GM12864 (cell line): ENCODE measurements around the gene TRIM65.

Source experiments
- DNase-seq: peaks from one replicate; pipeline ENCODE4 v3.0.0-alpha.2; 2011; ENCODE audit warnings: low read depth
- H3K4me3 ChIP-seq: 2 replicates; pipeline ENCODE4 v1.5.1; 2011; ENCODE audit warnings: mild to moderate bottlenecking, low read depth, low read length, control low read depth
- TF ChIP-seq, protein P1 (sequence below): IDR thresholded peaks from 2 replicates; pipeline ENCODE4 v1.5.1; 2011; ENCODE audit warnings: low read depth, mild to moderate bottlenecking, moderate library complexity, low read length, control low read depth, inconsistent platforms; ENCODE audit errors: missing control alignments

TRIM65 gene

DNA sequence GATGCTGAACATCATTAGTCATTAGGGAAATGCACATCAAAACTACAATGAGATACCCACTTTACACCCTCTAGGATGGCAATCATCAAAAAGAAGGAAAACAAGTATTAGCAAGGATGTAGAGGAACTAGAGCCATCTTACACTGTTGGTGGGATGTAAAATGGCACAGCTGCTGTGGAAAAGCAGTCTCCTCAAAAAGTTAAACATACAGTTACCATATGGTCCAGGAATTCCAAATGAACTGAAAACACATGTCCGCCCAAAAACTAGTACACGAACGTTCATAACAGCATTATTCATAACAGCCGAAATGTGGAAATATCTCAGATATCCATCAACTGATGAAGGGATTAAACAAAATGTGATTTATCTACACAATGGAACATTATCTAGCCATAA, 37.1 kb upstream of the TRIM65 start:
- TF ChIP-seq, protein P1, sequence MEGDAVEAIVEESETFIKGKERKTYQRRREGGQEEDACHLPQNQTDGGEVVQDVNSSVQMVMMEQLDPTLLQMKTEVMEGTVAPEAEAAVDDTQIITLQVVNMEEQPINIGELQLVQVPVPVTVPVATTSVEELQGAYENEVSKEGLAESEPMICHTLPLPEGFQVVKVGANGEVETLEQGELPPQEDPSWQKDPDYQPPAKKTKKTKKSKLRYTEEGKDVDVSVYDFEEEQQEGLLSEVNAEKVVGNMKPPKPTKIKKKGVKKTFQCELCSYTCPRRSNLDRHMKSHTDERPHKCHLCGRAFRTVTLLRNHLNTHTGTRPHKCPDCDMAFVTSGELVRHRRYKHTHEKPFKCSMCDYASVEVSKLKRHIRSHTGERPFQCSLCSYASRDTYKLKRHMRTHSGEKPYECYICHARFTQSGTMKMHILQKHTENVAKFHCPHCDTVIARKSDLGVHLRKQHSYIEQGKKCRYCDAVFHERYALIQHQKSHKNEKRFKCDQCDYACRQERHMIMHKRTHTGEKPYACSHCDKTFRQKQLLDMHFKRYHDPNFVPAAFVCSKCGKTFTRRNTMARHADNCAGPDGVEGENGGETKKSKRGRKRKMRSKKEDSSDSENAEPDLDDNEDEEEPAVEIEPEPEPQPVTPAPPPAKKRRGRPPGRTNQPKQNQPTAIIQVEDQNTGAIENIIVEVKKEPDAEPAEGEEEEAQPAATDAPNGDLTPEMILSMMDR = no peak
- no peak overlapping the region for H3K4me3 ChIP-seq
- DNase-seq = no peak

DNA sequence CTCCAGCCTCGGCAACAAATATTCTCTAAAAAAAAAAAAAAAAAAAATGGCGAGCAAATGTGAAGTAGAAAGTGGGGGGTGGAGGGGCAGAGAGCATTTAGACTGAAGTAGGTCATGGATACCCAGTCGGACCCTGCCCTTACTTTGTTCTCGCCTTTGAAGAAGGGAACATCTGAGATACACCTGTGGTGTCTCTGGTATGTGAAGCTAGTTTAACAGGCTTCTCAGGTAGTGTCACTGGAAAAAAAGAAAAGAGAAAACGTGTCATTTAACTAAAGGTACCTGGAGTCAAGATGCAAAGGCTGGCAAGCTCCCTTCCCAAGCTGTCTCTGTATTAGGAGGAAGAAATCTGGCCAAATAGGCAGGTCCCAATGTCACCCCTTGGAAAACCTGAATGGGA, 36.1 kb upstream of the TRIM65 start:
- DNase-seq = no peak
- TF ChIP-seq, protein P1 = no peak

DNA sequence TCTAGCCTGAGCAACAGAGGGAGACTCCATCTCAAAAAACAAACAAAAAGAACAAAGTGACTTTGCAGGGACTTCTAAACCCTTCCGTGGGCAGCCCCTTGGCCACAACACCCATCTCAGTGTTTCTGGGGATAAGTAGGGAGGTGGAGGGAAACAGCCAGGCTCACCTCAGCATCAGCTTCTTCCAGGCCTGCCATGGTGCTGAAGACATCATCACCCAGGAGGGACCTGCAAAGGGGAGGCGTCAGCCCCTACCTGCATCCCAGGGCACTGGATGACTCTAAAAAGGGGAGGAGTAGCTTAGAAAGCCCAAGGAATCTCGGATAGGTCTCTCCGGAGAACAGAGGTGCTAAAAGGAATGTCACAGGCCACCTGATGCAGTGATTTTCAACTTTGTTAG, 34.3 kb upstream of the TRIM65 start:
- no peak for DNase-seq
- TF ChIP-seq, protein P1 = no peak
- H3K4me3 ChIP-seq = no peak overlapping the region

More for the DNA sequence above, 36.1 kb upstream of the TRIM65 start:
- H3K4me3 ChIP-seq = no peak overlapping the region

DNA sequence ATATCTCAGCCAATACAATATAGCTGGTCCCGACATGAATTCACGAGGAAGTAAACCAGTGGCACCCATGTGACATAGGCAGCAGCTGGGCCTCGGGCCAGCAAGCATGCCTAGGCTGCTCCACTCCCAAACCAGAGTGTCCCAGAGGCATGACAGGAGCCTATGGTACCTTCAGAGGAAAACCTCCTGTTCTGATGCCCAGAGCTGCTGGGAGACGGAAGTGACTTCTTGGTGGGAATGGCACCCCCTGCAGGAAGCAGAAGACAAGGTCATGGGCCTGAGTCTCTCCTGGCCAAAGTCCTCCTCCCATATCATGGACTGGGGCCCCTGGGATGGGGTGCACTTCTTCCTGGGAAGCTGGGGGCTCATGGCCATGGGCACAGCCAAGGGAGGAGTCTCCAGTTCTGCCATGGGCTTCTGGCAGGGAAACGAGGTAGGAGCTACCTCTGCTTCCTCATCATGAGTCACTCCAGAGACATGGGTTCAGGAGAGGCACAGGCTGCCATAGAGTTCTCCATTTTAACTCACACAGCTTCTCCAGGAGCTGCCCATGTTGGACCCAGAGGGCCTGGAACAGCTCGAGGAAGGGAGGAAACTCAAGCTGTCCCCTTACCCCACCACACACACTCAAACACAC, 30.7 kb upstream of the TRIM65 start:
- TF ChIP-seq, protein P1 = peak; percentile 79
- no peak overlapping the region for H3K4me3 ChIP-seq
- no peak for DNase-seq

DNA sequence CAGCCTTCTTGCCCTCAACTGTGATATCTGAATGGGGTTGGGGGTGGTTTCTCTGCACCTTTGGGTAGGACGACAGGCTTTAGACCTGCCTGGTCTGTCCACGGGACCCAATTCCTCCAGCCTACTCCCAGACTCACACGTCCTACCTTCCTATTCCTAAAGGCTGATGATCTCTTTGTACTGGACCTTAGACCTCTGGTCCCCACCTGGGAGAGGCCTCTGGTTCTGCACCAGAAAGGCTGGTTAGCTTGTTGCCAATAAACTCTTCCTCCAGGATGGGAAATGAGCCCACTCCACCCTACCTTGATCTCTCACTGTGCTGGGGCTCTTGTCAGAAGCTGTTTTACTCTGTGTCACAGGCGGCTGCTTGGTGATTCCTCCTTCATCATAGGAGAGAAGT, 29.7 kb upstream of the TRIM65 start:
- TF ChIP-seq, protein P1 = no peak
- no peak overlapping the region for H3K4me3 ChIP-seq

DNA sequence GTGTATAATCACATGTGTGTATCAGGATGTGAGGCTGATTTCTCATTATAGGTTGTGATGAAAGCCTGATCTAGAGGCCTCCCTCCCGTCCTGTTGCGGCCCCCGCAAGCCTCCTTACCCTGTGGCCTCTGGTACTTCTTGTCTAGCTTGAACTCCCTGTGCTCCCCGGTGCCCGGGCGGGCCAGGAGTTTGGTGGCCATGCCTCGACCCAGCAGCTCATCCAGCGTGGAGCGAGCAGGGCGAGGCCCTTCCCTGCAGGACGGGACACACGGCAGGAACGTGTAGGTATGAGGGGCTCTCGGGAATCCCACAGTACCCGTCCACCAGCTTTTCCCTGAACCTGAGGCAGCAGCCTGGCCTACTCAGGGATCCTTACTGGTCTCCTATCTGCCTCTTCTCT, 29.2 kb upstream of the TRIM65 start:
- no peak for DNase-seq
- TF ChIP-seq, protein P1 = no peak
- H3K4me3 ChIP-seq = no peak overlapping the region

More for the DNA sequence above, 29.7 kb upstream of the TRIM65 start:
- no peak for DNase-seq

DNA sequence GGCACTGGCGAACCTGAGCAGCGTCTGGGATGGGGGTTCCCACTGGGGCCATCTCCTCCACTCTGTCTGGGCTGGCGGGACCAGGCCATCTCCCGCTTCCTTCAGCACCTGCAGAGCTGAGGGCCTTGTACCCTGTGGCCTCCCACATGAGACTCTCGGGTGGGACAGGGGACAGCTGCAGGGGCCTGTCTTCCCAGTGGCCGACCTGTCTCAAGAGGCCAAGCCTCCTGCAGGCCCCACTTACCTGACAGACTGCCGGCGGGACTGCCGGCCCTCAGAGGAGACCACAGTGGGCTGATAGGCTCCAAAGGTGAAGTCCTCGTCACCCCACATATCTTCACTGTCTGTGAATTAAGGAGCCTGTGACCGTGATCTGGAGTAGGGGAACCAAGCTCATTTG, 28.4 kb upstream of the TRIM65 start:
- H3K4me3 ChIP-seq = no peak overlapping the region
- TF ChIP-seq, protein P1 = no peak
- no peak for DNase-seq
